ENCODE measurements around the gene MXRA8.

MXRA8 gene

GRCh38 chr1:1336931-1337792, 21.2 kb downstream of the MXRA8 start:
- Histone ChIP-seq H3K4me1 (ENCODE audit: control insufficient read depth in 1 of 2, insufficient read depth in 2 of 2, low read length in 2 of 2) (no peaks in the 10 kb centered on the region), H3K9me3 (ENCODE audit: control insufficient read depth in 1 of 2, low read length in 2 of 2) (no peaks in the 10 kb centered on the region), H3K36me3 (ENCODE audit: control insufficient read depth in 1 of 2, insufficient read depth in 2 of 2, low read length in 2 of 2) (peaks cover 3 to 53% of the 10 kb centered on the region in 2 donors), H3K4me3 (ENCODE audit: low read depth in 1 of 2, low read length in 2 of 2) (no peak overlapping the region), H3K27me3 (ENCODE audit: low read depth, low read length) (no peaks in the 10 kb centered on the region), H3K27ac (ENCODE audit: low read length) (no peak overlapping the region)

- H3K4me1 ChIP-seq (ENCODE audit: control insufficient read depth in 1 of 2, insufficient read depth in 2 of 2, low read length in 2 of 2): no peaks in the 10 kb centered on the region
- H3K36me3 ChIP-seq (ENCODE audit: control insufficient read depth in 1 of 2, insufficient read depth in 2 of 2, low read length in 2 of 2): peaks cover 3 to 46% of the 10 kb centered on the region in 2 donors
- no peaks in the 10 kb centered on the region for H3K9me3 ChIP-seq (ENCODE audit: control insufficient read depth in 1 of 2, low read length in 2 of 2)
- H3K27me3 ChIP-seq (ENCODE audit: low read depth, low read length): no peaks in the 10 kb centered on the region
- no peak overlapping the region for H3K4me3 ChIP-seq (ENCODE audit: low read depth in 1 of 2, low read length in 2 of 2)
- H3K27ac ChIP-seq (ENCODE audit: low read length): no peak overlapping the region
Measured at GRCh38 chr1:1336446-1336845, 21.9 kb downstream of the MXRA8 start.

- Histone ChIP-seq H3K4me1 (ENCODE audit: control insufficient read depth in 1 of 2, insufficient read depth in 2 of 2, low read length in 2 of 2) (peaks cover 0 to 4% of the 10 kb centered on the region in 2 donors), H3K36me3 (ENCODE audit: control insufficient read depth in 1 of 2, insufficient read depth in 2 of 2, low read length in 2 of 2) (peaks cover 3 to 43% of the 10 kb centered on the region in 2 donors), H3K4me3 (ENCODE audit: low read depth in 1 of 2, low read length in 2 of 2) (no peak overlapping the region), H3K27ac (ENCODE audit: low read length) (no peak overlapping the region), H3K27me3 (ENCODE audit: low read depth, low read length) (no peaks in the 10 kb centered on the region), H3K9me3 (ENCODE audit: control insufficient read depth in 1 of 2, low read length in 2 of 2) (no peaks in the 10 kb centered on the region)
Measured at GRCh38 chr1:1335792-1336248, 22.5 kb downstream of the MXRA8 start.

GRCh38 chr1:1335283-1335682, 23.1 kb downstream of the MXRA8 start:
- Histone ChIP-seq H3K4me3 (ENCODE audit: low read depth in 1 of 2, low read length in 2 of 2) (no peak overlapping the region), H3K9me3 (ENCODE audit: control insufficient read depth in 1 of 2, low read length in 2 of 2) (no peaks in the 10 kb centered on the region), H3K36me3 (ENCODE audit: control insufficient read depth in 1 of 2, insufficient read depth in 2 of 2, low read length in 2 of 2) (peaks cover 0 to 41% of the 10 kb centered on the region in 2 donors), H3K4me1 (ENCODE audit: control insufficient read depth in 1 of 2, insufficient read depth in 2 of 2, low read length in 2 of 2) (peaks cover 0 to 9% of the 10 kb centered on the region in 2 donors), H3K27me3 (ENCODE audit: low read depth, low read length) (no peaks in the 10 kb centered on the region), H3K27ac (ENCODE audit: low read length) (no peak overlapping the region)

GRCh38 chr1:1334835-1335234, 23.5 kb downstream of the MXRA8 start:
- no peak overlapping the region for H3K27ac ChIP-seq (ENCODE audit: low read length)
- H3K9me3 ChIP-seq (ENCODE audit: control insufficient read depth in 1 of 2, low read length in 2 of 2): no peaks in the 10 kb centered on the region
- H3K27me3 ChIP-seq (ENCODE audit: low read depth, low read length): no peaks in the 10 kb centered on the region
- H3K36me3 ChIP-seq (ENCODE audit: control insufficient read depth in 1 of 2, insufficient read depth in 2 of 2, low read length in 2 of 2): peaks cover 0 to 37% of the 10 kb centered on the region in 2 donors
- peaks cover 0 to 9% of the 10 kb centered on the region in 2 donors for H3K4me1 ChIP-seq (ENCODE audit: control insufficient read depth in 1 of 2, insufficient read depth in 2 of 2, low read length in 2 of 2)
- H3K4me3 ChIP-seq (ENCODE audit: low read depth in 1 of 2, low read length in 2 of 2): no peak overlapping the region

- Histone ChIP-seq H3K27me3 (ENCODE audit: low read depth, low read length) (no peaks in the 10 kb centered on the region), H3K4me1 (ENCODE audit: control insufficient read depth in 1 of 2, insufficient read depth in 2 of 2, low read length in 2 of 2) (peaks cover 0 to 9% of the 10 kb centered on the region in 2 donors), H3K36me3 (ENCODE audit: control insufficient read depth in 1 of 2, insufficient read depth in 2 of 2, low read length in 2 of 2) (peaks cover 0 to 30% of the 10 kb centered on the region in 2 donors), H3K9me3 (ENCODE audit: control insufficient read depth in 1 of 2, low read length in 2 of 2) (no peaks in the 10 kb centered on the region), H3K4me3 (ENCODE audit: low read depth in 1 of 2, low read length in 2 of 2) (no peak overlapping the region), H3K27ac (ENCODE audit: low read length) (no peak overlapping the region)
Measured at GRCh38 chr1:1333551-1334241, 24.7 kb downstream of the MXRA8 start.

- Histone ChIP-seq H3K36me3 (ENCODE audit: control insufficient read depth in 1 of 2, insufficient read depth in 2 of 2, low read length in 2 of 2) (peaks cover 0 to 31% of the 10 kb centered on the region in 2 donors), H3K27me3 (ENCODE audit: low read depth, low read length) (no peaks in the 10 kb centered on the region), H3K4me3 (ENCODE audit: low read depth in 1 of 2, low read length in 2 of 2) (no peak overlapping the region), H3K4me1 (ENCODE audit: control insufficient read depth in 1 of 2, insufficient read depth in 2 of 2, low read length in 2 of 2) (peaks cover 0 to 9% of the 10 kb centered on the region in 2 donors), H3K27ac (ENCODE audit: low read length) (no peak overlapping the region), H3K9me3 (ENCODE audit: control insufficient read depth in 1 of 2, low read length in 2 of 2) (no peaks in the 10 kb centered on the region)
Measured at GRCh38 chr1:1332774-1333480, 25.4 kb downstream of the MXRA8 start.

GRCh38 chr1:1332031-1332755, 26.2 kb downstream of the MXRA8 start:
- Histone ChIP-seq H3K9me3 (ENCODE audit: control insufficient read depth in 1 of 2, low read length in 2 of 2) (no peaks in the 10 kb centered on the region), H3K4me1 (ENCODE audit: control insufficient read depth in 1 of 2, insufficient read depth in 2 of 2, low read length in 2 of 2) (peaks cover 0 to 9% of the 10 kb centered on the region in 2 donors), H3K27ac (ENCODE audit: low read length) (no peak overlapping the region), H3K4me3 (ENCODE audit: low read depth in 1 of 2, low read length in 2 of 2) (no peak overlapping the region), H3K36me3 (ENCODE audit: control insufficient read depth in 1 of 2, insufficient read depth in 2 of 2, low read length in 2 of 2) (peaks cover 0 to 31% of the 10 kb centered on the region in 2 donors), H3K27me3 (ENCODE audit: low read depth, low read length) (no peaks in the 10 kb centered on the region)

GRCh38 chr1:1331068-1331965, 27.0 kb downstream of the MXRA8 start, which contains the start of gene TAS1R3:
Gene TAS1R3 (plus strand): TSS chr1:1331280. CDS start chr1:1331346, 66 bp downstream.
- Histone ChIP-seq H3K27me3 (ENCODE audit: low read depth, low read length) (no peaks in the 10 kb centered on the region), H3K4me3 (ENCODE audit: low read depth in 1 of 2, low read length in 2 of 2) (no peak within 1 kb of the TSS), H3K9me3 (ENCODE audit: control insufficient read depth in 1 of 2, low read length in 2 of 2) (no peaks in the 10 kb centered on the region), H3K27ac (ENCODE audit: low read length) (no peak within 1 kb of the TSS), H3K36me3 (ENCODE audit: control insufficient read depth in 1 of 2, insufficient read depth in 2 of 2, low read length in 2 of 2) (peaks cover 0 to 31% of the 10 kb centered on the region in 2 donors), H3K4me1 (ENCODE audit: control insufficient read depth in 1 of 2, insufficient read depth in 2 of 2, low read length in 2 of 2) (peaks cover 0 to 13% of the 10 kb centered on the region in 2 donors)
